ENCODE measurements around the gene HEXD.

DNA sequence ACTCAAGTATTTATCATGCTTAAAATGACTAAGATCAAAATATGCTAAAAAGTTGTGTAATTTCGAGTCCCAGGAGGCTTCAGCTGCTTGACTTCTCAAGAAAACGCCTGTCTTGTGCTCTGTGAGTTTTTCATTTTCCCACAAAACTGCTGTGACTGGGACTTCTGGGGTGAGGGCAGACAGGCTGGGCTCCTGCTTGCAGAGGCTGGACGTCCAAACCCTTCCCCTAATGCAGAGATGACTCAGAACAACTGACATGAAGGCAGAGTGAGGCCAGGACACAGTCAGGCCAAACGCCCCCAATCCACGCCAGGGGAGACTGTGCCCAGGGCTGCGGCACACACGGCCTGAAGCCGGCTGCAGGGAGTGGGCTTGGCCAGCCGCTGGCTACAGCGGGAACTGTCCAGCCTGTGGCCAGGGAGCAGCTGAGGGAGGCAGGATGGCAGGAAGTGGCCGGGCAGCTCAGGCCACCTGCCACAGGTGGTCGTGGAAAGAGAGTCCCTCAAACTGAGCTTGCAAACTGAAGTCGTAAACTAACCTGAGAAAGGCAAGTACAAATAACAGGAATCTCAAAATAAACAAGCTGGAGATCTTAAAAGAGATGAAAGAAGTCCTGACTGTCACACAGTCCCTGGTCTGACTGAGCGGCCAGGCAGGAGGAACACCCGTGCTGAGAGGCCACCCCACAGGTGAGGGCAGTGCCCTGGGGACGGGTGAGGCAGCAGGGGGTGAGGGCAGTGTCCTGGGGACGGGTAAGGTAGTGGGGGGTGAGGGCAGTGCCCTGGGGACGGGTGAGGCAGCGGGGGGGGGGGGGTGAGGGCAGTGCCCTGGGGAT is 21.3 kb upstream of the HEXD start:
- no peak for TF ChIP-seq EZH2 (IDR thresholded peaks at IDR 0.05; ENCODE audit: low read depth, low read length, severe bottlenecking)
- TF ChIP-seq EP300 (IDR thresholded peaks at IDR 0.05; ENCODE audit: borderline replicate concordance in 1 of 2, low read depth in 2 of 2, low read length in 2 of 2) = no peak
- TF ChIP-seq CTCF (IDR thresholded peaks at IDR 0.05; ENCODE audit: control extremely low read depth in 1 of 3, insufficient read depth in 1 of 3, low read depth in 1 of 3, low read length in 3 of 3) = no peak
- TF ChIP-seq KDM1A (IDR thresholded peaks at IDR 0.05; ENCODE audit: borderline replicate concordance, low read length) = no peak
- TF ChIP-seq POLR2A (IDR thresholded peaks at IDR 0.05; ENCODE audit: control extremely low read depth in 1 of 2, low read depth in 2 of 2, low read length in 2 of 2) = no peak
- no peak for TF ChIP-seq KDM5A (IDR thresholded peaks at IDR 0.05; ENCODE audit: low read length)
- no peak for TF ChIP-seq POLR2AphosphoS5 (IDR thresholded peaks at IDR 0.05; ENCODE audit: low read depth, low read length)
